IPS DF 4.7 (cell line): Measurements from ENCODE around the gene RTF1.

Experiments used
- DNase-seq: peaks from one replicate; pipeline ENCODE4 v3.0.0-alpha.2; 2013; ENCODE audit warnings: low spot score; ENCODE audit errors: extremely low read depth

The RTF1 gene

DNA sequence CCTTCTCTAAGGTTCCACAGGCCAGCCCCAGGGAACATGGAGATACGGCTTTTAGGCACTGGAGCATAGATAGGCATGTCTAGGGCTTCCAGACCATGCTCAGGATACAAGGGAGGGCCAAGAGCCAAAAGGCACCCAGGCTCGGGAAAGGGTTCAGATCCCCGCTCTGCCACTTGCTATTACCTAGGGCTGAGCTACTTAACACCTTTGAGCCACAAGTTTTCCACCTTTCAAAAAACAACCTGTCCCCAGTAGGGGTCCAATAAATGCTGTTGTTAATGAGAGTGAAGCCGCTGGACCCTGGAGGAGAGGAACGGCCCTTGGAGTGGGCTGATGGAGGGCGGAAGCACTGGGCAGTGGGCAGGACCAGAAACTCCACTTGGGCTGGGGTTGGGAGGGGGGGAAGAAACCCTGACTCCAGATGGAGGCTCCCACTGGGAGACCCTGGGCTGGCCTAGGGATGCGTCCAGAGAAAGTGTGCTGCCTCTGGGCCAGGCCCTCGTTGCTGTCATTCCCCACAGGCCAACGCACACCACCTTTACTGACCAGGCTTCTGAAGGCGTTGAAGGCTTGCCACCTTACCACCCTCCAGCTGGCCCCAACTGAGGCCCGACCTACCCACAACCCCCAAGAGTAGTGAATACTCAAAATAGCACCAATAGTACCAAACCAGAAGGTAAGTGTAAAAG lies 68.2 kb downstream of the RTF1 start:
- no peak for DNase-seq

DNA sequence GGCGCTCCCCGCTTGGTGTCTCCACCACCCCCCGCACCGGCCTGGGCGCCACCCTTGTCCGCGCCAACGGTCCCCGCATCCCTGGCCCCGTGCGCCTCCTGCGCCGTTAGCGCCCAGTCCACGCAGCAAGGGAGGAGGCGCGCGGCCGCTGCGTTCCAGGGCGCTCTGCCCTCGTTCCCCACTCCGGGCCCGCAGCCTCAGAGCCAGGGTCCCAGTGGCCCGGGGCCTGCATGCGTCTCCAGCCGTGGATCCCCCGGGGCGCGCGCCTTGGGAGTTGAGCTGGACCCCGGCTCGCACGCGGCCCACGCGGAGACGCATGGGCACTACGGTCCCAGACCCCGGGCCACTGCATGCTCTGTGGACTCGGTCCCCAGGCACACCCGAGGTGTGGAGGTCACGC lies 69.4 kb downstream of the RTF1 start:
- no peak for DNase-seq

DNA sequence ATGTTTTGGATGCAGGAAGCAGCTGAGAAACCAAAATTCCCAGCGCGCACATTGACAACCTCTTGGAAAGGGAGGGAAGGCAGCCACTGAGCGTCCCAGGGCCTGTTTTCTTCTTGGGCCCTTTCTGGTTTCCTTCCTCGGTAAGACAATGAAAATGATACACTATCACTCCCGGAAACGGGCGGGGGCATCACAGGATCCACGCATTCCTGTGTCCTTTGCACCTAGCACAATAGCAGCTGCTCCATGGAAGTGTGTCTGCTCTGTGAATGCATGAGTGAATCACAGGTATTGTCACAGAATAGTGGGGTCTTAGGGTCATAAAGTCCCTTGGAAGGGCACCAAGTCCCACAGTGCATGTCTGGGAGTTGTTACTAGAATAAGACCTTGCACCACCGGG lies 70.5 kb downstream of the RTF1 start:
- no peak for DNase-seq

DNA sequence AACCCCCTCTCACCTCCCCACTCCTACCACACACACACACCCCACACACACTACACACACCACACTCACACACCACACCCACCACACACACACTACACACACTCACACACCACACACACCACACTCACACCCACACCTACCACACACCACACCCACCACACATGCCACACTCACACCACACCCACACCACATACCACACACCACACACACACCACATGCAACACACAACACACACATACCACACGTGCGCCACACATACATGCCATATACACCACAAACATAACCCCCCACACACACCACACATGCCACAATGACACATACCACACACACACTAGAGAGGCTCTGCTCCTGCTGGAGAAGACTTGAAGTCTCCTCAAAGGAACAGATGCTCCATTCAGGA lies 70.9 kb downstream of the RTF1 start:
- no peak for DNase-seq

DNA sequence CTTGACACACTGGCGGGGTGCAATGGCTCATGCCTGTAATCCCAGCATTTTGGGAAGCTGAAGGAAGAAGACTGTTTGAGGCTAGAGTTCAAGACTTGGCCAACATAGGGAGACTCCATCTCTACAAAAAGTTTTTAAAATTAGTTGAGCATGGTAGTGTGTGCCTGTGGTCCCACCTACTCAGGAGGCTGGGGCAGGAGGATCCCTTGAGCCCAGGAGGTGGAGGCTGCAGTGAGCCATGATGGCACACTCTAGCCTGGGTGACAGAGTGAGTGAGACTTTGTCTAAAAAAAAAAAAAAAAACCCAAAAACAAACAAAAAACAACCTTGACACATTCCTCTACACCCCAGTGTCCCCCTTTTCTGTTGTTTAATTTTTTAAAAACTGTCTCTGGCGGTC lies 72.7 kb downstream of the RTF1 start:
- no peak for DNase-seq

DNA sequence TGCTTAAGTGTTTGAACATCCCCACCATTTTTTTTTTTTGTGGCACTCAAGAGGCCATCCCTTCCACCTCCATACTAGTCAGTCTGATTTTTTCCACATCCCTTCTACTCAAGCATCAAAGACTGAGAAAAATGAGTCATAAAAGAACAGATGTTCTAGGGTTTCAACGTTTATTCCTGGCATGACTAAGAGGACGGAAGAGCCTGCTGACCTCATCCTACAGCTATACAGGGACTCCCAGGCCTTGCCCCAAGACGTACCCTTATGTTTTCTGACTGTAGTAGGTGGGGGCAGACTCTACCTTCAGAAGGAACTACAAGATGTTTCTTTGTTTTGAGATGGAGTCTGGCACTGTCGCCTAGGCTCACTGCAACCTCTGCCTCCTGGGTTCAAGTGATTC lies 73.5 kb downstream of the RTF1 start:
- no peak for DNase-seq

DNA sequence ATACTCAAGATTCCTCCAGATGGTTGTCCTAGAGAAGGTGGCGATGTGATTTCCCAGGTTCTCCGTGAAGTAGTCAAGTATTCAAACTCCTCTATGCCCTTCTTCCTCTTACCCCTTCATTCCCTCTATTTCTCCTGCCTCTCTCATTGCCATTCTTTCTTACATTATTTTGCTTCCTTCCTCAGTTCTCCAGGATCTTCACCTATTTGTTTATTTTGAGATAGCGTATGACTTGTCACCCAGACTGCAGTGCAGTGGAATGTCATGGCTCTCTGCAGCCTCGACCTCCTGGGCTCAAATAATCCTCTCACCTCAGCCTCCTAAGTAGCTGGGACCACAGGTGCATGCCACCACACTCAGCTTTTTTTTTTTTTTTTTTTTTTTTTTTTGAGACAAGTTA lies 75.0 kb downstream of the RTF1 start:
- DNase-seq: no peak

DNA sequence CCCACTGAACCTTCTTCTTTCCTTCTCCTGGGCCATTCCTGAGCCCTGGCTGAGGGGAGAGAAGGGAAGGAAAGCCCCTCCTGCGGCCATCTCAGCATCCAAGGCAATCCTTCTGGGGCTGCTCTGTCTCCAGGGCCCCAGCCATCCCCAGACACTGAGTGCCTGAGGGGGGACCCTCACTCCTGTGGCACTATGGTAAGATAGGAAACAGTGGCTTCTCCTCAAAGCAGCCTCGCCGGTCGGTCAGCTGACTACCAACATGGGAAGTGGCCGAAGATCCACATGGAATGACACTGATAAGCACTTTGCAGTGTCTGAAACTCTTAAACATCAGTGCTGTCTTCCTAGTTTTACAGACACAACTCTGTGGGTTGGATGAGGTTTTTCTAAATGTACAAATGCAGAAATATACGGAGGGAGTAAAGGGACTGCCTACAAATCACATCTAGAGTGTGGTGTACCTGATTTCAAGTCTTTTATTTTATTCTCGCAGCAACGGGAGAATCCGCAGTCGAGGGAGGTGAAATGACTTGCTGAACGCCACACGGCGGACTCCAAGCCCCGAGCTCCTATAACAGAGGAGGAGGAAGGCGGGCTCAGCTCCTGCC lies 75.8 kb downstream of the RTF1 start:
- no peak for DNase-seq

DNA sequence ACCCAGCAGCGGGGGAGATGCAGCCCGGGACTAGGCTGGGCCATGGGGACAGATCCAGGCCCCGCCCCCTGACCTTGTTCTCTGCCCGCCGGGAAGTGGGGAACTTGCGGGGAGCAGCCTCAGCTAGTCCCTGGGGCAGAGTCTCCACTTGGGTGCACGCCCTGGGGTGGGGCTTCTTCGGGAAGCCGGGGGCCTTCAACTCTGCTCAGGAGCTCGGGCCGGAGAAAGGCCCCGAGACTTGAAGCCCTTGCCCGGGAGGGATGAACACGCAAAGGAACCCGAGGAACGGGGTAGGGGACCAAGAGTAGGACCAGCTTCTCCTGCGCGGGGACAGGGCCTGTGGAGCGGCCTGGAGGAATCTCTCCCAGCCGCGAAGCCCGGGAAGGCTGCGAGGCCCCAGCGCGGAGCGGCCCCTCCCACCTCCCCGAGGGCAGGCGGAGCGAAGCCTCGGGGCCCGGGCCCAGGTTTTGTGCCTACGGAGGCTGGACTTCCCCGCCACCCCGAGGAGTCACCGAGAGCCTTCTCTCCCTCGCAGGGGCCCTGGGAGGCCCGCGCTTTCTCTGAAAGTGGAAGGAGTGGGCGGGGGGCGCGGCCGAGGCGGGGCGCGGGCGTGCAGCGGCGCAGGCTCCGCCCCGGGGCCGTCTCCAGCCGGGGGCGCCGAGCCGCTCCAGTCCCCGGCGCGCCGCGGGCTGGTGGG lies 76.5 kb downstream of the RTF1 start, which contains the start of gene ITPKA:
Gene ITPKA, plus strand, starts transcription at position 670 of the 697 bp plus-strand sequence. CDS start 54 bp downstream, outside the sequence.
- DNase-seq: no peak

DNA sequence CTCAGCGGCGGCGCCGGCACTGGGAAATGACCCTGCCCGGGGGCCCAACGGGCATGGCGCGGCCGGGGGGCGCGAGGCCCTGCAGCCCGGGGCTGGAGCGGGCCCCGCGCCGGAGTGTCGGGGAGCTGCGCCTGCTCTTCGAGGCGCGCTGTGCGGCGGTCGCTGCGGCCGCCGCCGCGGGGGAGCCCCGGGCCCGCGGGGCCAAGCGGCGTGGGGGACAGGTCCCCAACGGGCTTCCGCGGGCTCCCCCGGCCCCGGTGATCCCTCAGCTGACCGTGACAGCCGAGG lies 77.0 kb downstream of the RTF1 start:
- no peak for DNase-seq

DNA sequence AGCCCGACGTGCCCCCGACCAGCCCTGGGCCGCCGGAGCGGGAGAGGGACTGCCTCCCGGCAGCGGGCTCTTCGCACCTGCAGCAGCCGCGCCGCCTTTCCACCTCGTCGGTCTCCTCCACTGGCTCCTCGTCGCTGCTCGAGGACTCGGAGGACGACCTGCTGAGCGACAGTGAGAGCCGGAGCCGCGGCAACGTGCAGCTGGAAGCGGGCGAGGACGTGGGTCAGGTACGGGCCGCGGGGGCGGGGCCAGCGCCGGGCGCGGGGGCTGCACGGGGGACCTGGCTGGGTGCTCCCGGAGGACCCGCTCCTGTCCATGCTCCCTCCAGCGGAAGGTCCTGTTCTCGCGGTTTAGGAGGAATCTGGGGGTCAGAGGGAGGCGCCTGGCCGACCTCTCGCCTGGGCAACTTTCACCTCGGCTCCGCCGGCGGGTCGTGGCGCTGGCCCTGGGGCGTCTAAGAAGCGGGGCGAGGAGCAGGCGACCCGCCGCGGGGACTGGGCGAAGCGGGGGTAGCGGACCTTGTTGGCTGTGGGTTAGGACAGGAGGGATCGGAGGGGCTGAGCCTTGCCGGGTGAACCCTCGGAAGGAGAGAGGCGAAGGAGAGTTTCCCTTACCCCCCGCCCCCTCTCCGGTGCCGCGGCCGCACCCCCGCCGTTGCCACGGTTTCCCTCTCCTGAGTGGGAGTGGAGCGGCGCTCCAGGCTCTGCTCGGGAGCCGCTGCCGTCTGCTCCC lies 77.5 kb downstream of the RTF1 start:
- no peak for DNase-seq

DNA sequence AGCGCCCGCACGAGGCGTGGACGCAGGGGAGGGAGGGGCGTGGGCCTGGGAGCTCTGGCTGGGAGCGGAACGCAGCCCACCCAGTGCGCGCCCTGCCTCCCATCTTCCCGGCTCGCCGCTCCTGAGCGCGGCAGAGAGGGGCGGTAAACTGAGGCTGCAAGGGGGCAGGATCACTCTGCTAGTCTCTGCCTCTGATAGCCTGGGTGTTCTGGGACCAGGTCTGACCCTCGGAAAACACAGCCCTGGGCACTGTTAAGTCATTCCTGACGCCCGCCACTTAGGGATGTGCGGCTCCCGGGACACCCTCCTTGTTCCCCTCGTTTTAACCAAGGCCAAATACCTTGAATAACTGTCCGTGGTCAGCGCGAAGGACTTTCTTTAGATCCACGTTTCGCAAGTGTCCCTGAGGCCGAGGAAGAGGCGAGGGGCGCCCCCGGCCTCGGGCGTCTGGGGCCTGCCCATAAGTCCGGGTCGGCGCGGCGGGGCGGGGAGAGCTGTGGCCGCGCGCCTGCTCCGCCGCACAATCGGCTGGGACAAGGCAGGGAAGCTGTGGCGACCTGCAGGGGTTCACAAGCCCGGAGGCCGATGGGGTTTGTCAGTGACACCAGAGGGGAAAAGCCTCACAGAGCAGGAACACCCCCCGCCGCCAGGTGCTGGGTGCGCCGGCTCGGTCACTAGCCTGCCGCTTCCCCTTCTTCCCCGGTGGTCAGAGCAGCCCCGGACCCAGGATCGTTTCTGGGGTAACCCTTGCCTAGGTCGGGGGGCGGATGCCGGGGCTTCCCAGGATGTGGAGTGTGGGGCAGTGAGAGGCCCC lies 78.2 kb downstream of the RTF1 start:
- DNase-seq: no peak

DNA sequence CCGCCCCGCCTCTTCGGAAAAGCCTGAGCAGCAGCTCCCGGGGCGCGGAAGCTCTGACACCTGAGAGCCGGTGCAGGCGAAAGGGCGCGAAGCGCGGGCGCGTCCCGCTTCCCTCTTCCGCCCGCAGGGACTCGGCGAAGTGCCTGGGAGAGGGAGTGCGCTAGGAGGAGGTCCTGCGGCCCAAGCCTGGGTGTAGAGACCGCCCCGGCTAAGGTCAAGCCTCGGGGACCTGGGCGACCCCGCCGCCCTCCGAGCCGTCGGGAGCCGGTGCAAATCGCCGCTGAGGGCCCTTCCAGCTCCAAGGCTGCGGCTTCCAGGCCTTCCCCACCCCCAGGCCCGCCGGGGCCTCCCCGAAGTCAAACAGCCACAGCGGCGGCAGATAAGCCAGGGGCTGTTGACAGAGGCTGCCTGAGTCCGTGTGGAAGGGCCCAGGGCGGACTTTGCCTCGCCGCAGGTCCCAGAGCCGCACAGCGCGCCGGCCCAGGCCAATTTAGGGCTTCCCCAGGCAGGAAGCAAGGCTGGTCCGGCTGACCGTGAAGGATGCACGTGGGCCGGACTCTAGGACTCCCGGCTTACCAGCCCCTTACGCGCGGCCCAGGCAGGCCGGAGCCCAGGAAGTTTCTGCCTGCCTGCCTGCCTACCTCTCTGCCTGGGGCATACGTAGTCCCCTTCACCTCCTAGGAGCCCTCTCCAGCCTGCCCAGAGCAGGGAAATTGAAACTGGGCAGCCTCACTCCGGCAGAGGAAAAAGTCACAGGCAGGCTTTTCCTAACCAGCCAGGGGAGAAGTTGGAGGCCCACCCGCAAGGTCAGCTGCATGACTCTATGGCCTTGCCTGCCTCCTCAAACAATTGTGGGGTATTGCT lies 79.1 kb downstream of the RTF1 start:
- no peak for DNase-seq

DNA sequence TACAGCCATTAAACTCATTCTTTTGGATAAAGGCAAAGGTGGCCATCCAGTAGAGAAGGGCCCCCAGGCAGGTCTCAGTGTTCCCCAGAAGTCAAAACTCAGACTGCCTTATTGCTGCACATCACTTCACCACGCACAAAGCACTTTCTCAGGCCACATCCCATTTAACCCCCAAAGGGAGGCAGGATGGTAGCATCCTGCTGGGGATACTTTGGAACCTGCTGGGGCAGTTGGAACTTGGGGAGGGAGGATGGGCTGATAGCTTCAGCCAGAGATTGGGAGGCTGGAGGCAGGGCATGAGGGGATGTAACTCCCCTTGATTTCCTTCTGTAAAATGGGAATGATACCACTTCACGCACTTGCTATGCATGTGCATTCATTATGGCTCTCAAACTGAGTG lies 81.8 kb downstream of the RTF1 start:
- no peak for DNase-seq

DNA sequence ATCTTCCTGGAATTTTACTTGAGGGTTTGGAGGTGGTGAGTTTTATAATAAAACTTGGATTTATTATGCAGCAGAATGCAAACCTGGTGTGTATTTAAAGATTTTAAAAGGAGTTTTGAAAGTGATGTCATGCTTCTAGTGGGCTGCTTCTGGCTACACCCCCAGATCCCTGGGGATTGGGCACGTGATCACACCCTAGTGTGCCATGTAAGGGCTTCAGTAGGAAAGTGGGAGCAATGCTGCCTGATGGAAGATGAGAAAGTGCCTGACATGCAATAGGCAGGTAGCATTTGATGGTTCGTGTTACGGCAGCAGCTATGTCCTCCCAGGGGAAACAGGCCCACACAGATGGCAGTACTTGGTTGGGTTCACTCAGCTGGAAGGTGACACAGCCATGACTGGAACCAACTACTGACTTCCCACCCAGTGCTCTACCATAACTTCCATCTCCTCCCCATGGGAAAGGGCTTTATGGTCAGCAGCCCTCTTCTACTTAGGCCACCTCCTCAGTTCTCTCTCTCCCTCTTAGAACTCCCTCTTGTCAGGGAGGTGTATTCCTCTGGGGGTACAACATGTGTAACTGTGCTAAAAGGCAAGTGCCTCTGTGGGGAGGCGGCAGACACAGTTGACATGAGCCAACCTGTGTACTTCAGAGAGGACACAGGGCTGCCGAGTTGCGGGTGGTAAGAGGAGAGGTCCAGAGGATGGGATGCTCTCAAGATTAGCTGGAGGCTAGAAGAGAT lies 82.4 kb downstream of the RTF1 start:
- no peak for DNase-seq

DNA sequence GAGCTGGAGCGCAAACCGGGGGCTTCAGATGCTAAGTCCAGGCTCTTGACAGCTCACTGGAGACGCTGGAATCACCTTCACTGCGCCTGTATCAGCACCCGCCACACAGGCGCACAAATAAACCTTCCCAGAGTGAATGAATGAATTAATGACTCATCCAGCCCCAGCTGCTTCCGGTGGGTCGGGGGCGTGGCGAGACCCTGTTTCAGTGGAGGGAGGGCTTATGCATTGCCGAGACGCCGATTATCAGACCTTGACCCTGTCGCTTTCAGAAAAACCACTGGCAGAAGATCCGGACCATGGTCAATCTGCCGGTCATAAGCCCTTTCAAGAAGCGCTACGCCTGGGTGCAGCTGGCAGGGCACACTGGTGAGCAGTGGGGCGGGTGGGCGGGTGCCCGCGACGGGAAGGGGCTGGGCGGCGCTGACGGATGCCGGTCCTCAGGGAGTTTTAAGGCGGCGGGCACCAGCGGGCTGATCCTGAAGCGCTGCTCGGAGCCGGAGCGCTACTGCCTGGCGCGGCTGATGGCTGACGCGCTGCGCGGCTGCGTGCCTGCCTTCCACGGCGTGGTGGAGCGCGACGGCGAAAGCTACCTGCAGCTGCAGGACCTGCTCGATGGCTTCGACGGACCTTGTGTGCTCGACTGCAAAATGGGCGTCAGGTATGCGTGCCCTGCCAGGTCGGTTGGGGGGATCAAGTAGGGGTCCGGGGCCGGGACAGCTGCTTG lies 84.5 kb downstream of the RTF1 start:
- no peak for DNase-seq

DNA sequence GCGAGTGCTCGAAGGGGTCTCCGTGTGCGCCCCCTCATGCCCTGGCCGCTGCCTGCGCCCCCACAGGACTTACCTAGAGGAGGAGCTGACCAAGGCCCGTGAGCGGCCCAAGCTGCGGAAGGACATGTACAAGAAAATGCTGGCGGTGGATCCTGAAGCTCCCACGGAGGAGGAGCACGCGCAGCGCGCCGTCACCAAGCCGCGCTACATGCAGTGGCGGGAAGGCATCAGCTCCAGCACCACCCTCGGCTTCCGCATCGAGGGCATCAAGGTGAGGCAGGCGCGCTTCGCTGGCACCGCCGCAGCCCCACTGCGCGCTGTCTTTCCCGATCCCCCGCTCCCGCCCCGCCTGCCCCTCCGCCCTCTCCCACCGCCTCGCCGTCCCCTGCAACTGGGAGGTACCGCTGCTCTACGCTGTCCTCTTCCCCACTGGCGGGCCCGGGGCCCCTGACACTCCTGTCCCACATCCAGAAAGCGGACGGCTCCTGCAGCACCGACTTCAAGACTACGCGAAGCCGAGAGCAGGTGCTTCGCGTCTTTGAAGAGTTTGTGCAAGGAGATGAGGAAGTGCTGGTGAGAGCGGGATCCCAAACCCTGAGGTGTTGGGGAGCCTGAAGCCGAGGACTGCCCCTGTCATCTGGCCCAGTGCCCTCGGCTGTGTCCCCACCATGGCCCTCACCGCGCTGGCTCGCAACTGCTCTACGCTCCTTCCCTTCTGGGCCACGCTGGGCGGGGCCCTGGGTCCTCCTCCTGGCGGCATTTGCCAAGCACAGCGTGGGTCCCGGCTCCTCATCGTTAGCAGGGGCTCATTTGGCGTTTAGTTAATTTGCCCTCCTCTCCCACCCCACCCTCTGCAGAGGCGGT lies 85.3 kb downstream of the RTF1 start:
- no peak for DNase-seq
